ENCODE data around the gene BEST4. TPM values are rescaled to one million over a fixed set of nuclear protein-coding genes. Genes with fewer than 3 reads are reported as not detected.

BEST4 gene
- total and polyA plus RNA-seq, 2 donors (not counting 3 experiments of a cell fraction or from before 2014, with no cell fraction given): 0.21 TPM; not detected in 1

GRCh38 chr1:44783697-44784093 lies 4.3 kb downstream of the BEST4 start:
- Histone ChIP-seq H3K4me3 (replicated peaks in 1 of 3; ENCODE audit: insufficient read depth in 1 of 3, low read depth in 1 of 3, low read length in 3 of 3) (no peak overlapping the region), H3K27me3 (ENCODE audit: control insufficient read depth in 2 of 2, insufficient read depth in 2 of 2, low read length in 2 of 2) (no peaks in the 10 kb centered on the region), H3K9me3 (replicated peaks; ENCODE audit: control insufficient read depth, insufficient read depth, low read length) (no peaks in the 10 kb centered on the region), H3K36me3 (ENCODE audit: control insufficient read depth in 2 of 2, extremely low read depth in 1 of 2, insufficient read depth in 2 of 2, low read length in 2 of 2) (peaks cover 1 to 5% of the 10 kb centered on the region in 2 experiments), H3K9ac (replicated peaks; ENCODE audit: extremely low read depth, insufficient read depth, low read length) (no peak overlapping the region), H3K9me1 (replicated peaks; ENCODE audit: control insufficient read depth, extremely low read depth, insufficient read depth, low read length) (no peaks in the 10 kb centered on the region), H4K20me1 (replicated peaks; ENCODE audit: control insufficient read depth, extremely low read depth, insufficient read depth, low read length) (no peaks in the 10 kb centered on the region), H3K4me2 (ENCODE audit: insufficient read depth, low read length) (no peak overlapping the region), H2AFZ (ENCODE audit: low read depth, low read length) (no peak overlapping the region), H3K79me2 (ENCODE audit: control insufficient read depth, insufficient read depth, low read length) (peaks cover 4% of the 10 kb centered on the region), H3K27ac (ENCODE audit: insufficient read depth, low read depth, low read length) (no peak overlapping the region), H3K4me1 (ENCODE audit: control insufficient read depth, extremely low read depth, insufficient read depth, low read length) (peaks cover 12% of the 10 kb centered on the region)
- BruUV-seq (replicated peaks): no TSS peak
- TF ChIP-seq POLR2A (IDR thresholded peaks at IDR 0.05; ENCODE audit: low read depth, low read length): no peak
- TF ChIP-seq GATA2 (IDR thresholded peaks at IDR 0.05; ENCODE audit: insufficient read depth, insufficient read length, low read depth, low read length): no peak
- TF ChIP-seq JUN (IDR thresholded peaks at IDR 0.05; ENCODE audit: borderline replicate concordance, insufficient read depth, insufficient read length, low read depth): no peak
- no peak for TF ChIP-seq MAX (IDR thresholded peaks at IDR 0.05; ENCODE audit: insufficient read depth, insufficient read length)
- no peak for TF ChIP-seq CTCF (IDR thresholded peaks at IDR 0.05; ENCODE audit: extremely low read depth in 1 of 2, insufficient read depth in 1 of 2, low read depth in 1 of 2, low read length in 2 of 2)
- TF ChIP-seq POLR2AphosphoS5 (IDR thresholded peaks at IDR 0.05; ENCODE audit: insufficient read depth, low read depth, low read length): no peak
- no peak for TF ChIP-seq MYC (IDR thresholded peaks at IDR 0.05; ENCODE audit: low read depth, low read length)
- TF ChIP-seq EZH2 (IDR thresholded peaks at IDR 0.05; ENCODE audit: borderline replicate concordance, low read depth, low read length, severe bottlenecking): no peak
- ChIA-PET POLR2A (interaction anchor here (0.7 to 1.2 kb wide), 3 partner anchors 8 to 36 kb away, joined by 3 to 4 read pairs (median 4); partner anchors contain the start of genes PLK3 and RPS8), CTCF (interaction anchor here (0.6 to 1.9 kb wide), 5 partner anchors 9 to 1096 kb away, joined by 3 to 4 read pairs (median 4); partner anchors contain the start of genes PLK3 and RNU5D-1)
- FAIRE-seq: no peak
- dilution Hi-C loops (cut with MboI; ENCODE audit: extremely low pct_ligation_motif_present, low sequenced_read_pairs): no loop called here
- DNase-seq (ENCODE audit: low read depth, low spot score): no peak
- intact Hi-C loops (cut with micrococcal nuclease): no loop called here

All from endothelial cell of umbilical vein (primary cell).